Posterior vena cava (tissue), 2 donors: ENCODE data around the gene MED15. TPM values are rescaled to one million over a fixed set of nuclear protein-coding genes. Genes with fewer than 3 reads are reported as not detected.
"Not testable (repeated sequence)": the region's sequence is repeated elsewhere in the genome, so short reads cannot be mapped to it uniquely, and the experiment has no call there.

Experiments
- DNase-seq: peaks from one replicate; pipeline ENCODE4 v3.0.0-alpha.2; 2020; ENCODE audit warnings: low spot score
- intact Hi-C, 2 donors: fragments of 100-400 bp; cut with DNase I; formaldehyde crosslinking; loops; one replicate each; pipeline versions ENCODE4 v1.14.1 to v1.14.2; 2022 to 2023
- total RNA-seq, 2 donors: library from RNA; stranded (reverse); fragmentation: NEBNext Ultra II Directional; extraction: Animal tissue kit (Norgen Biotek cat#: 25700); gene quantifications; one replicate each; pipeline ENCODE4 v1.2.1, GENCODE V29; 2021
- donor health status: DM: yes; HTN: yes; CAD: no.
- donor health status: DM: yes; HTN: yes; CAD: no.

The MED15 gene
- total RNA-seq, 2 donors from 2014 or later: 75.9 to 80.5 TPM

- intact Hi-C loops, DNase-seq: not testable (repeated sequence)
These were observed 3.0 kb upstream of the MED15 start for GRCh38 chr22:20504293-20504922.

GRCh38 chr22:20506543-20507252 is 712 bp upstream of the MED15 start:
- intact Hi-C loops: loop anchor here in 1 of 2 donors (1.0 kb wide), 1 partner anchor 111 kb away; no protein-coding TSS in a partner anchor
- no peak for DNase-seq

DNA sequence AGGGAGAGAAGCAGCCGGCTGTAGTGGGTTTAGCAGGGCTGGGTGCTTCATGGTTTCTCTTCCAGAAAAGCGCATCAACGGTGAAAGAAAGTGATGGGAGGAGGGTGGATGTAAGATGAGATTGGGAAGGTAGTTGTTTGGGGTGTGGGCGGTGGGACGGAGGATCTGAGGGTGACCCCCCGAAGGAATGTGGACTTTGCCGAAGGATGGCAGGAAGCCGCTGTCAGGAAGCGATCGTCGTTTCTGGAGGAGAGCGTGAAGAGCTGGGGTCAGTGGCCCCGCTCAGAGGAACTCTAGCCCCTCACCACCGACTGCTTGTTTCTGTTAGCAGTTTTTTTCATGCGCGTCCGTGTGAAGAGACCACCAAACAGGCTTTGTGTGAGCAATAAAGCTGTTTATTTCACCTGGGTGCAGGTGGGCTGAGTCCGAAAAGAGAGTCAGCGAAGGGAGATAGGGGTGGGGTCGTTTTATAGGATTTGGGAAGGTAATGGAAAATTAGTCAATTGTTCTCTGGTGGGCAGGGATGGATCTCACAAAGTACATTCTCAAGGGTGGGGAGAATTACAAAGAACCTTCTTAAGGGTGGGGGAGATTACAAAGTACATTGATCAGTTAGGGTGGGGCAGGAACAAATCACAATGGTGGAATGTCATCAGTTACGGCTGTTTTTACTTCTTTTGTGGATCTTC is 801 bp downstream of the MED15 start:
- DNase-seq, intact Hi-C loops: not testable (repeated sequence)

GRCh38 chr22:20508815-20509271 is 1.4 kb downstream of the MED15 start:
- DNase-seq: no peak
- intact Hi-C loops: no loop called here

DNA sequence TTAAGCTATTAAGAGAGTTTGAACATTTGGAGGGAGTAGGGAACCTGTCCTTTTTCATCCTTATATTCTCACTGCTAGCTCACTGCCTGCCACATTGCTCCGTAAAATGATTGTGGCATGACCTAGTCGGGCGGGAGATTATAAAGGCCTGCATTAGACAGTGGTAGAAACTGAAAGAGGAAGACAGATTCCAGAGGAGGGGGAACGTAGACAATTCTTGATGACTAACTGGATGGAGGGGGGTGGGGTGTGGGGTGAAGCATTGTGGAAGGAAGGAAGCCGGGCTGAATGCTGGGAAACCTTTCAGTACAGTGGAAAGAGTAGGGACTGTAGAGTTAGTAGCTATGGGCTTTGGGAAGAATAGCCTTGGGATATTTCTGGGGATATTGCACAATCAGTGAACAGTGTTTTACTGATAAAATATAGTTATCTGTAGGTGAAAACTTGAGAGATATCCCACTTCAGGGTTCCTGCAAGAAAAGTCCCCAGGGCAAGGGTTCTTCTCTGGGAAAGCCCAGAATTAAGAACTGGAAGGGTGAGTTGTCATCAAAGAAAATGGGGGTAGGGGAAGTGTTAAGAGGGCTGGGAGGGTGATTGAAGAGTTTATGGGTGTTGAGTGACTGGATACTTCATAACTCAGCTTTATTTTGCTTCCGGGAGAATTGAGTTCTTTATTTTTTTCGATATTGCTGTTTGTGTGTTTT is 2.1 kb downstream of the MED15 start:
- intact Hi-C loops: loop anchor here (5.0 to 10.0 kb wide), 2 partner anchors 43 to 1695 kb away; no protein-coding TSS in a partner anchor
- peak; percentile 88 for DNase-seq

GRCh38 chr22:20510811-20511577 is 3.6 kb downstream of the MED15 start:
- DNase-seq: no peak
- intact Hi-C loops: loop anchor here (5.0 to 10.0 kb wide), 2 partner anchors 41 to 1694 kb away; no protein-coding TSS in a partner anchor

DNA sequence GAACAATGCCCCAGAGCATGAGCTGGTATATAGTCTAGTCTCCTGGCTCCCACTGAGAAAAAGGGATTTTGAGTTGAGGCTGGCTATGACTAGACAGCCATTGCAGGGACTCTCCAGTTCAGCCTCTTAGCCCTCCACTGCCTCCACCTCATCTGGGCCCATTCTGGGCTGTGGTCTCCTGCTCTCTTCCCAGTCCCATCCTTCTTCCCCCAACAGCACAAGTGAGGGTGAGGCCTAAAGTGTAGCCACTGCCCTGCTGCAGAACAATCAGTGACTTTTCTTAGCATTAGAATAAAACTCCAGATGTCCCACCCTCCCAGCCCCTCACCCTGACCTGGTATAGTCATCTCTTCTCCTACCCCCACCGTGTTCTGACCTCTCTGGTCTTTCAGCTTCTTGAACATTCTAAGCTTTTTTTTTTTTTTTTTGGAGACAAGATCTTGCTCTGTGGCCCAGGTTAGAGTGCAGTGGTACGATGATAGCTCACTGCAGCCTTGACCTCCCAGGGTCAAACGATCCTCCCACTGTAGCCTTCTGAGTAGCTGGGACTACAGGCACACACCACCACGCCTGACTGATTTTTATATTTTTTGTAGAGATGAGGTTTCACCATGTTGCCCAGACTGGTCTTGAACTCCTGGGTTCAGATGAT is 4.3 kb downstream of the MED15 start:
- intact Hi-C loops: loop anchor here (5.0 to 10.0 kb wide), 2 partner anchors 41 to 1693 kb away; no protein-coding TSS in a partner anchor
- no peak for DNase-seq

DNA sequence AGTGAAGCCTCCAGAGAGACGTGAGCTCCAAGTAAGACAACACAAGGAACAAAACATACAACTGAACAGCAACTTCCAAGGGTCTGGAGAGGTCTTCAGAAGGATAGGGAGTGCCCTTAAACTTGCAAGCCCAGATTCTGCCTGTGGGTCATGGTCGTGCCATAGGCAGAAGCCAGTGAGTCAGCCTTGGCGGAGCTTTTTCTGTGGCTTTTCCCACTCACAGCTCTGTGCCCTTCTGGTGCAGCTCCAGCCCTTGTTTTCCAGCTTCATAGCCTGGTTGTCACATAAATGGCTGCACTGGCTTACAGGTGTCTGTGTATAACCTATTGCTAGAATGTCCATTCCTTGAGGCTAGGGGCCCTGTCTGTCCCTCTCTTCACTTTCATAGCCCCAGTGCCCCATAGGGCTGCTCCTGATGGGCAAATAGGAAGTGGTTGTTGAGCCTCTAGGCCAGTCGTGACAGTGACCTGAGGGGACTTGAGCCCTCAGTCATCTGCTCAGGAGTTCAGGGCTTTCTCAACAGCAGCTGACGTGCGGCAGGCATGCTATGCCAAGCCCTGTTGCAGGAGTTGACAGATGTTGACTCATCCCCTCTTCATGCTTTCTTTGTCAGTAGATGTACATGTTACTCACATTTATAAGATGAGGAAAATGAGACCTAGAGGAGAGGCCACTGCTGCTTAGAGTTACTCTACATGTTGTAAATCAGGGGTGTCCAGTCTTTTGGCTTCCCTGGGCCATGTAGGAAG is 7.4 kb downstream of the MED15 start:
- no peak for DNase-seq
- intact Hi-C loops: loop anchor here (5.0 to 10.0 kb wide), 2 partner anchors 37 to 1690 kb away; no protein-coding TSS in a partner anchor

DNA sequence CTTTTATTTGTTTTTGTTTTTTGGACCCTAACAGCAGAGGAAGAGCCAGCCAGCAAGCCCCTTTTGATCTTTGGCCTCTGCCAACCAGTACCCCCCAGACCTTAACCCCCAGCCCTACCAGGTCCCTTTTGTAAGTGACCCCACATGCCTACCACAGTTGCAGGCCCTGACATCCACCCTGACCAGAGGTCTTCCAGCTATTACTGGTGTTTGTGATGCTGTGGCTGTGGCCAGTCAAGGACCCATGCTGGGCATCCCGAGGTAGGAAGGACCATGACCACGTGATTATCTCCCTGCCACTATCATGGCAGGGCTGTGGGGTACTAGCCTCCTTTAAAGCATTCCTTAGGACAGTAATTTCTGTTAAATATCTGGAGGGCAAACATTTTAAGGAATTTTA is 9.0 kb downstream of the MED15 start:
- DNase-seq: no peak
- intact Hi-C loops: loop anchor here in 1 of 2 donors (10.0 kb wide), 1 partner anchor 1688 kb away; no protein-coding TSS in a partner anchor

GRCh38 chr22:20517422-20517821 is 10.0 kb downstream of the MED15 start:
- intact Hi-C loops: loop anchor here in 1 of 2 donors (10.0 kb wide), 1 partner anchor 1687 kb away; no protein-coding TSS in a partner anchor

DNA sequence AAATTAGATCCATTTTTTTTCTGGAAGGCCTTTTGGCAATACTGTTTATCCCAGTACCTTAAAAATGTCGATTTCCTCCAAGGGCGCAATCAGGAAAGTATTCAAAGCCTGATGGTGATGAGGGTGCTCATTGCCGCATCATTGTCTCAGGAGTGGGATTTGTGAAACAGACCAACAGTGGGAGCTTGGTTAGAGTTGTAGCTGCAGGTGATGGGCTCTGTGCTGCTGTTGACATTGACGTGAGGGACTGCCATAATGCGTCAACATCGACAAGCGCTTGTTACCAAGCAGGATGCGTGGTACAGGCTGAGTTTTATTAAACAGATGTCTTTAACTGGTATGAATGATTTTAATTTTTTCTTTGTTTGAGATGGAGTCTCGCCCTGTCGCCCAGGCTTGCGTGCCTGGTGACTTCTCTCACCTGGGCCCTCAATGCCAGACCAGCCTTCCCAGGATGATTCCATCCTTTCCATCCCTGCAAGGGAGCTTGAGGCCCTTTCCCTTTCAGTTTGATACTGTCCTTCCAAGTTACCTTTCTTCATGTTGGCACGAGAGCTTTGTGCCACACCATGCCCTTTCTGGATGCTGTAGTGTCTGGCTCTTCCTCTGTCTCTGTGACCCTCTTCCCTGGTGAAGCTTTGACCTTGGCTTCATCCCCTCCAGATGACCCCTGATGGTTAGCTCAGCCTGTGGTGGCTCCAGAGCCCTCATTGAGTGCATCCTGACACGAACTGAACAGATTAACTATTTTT is 10.6 kb downstream of the MED15 start:
- intact Hi-C loops: loop anchor here in 1 of 2 donors (10.0 kb wide), 1 partner anchor 1687 kb away; no protein-coding TSS in a partner anchor
- DNase-seq: no peak

More at GRCh38 chr22:20517422-20517821, 10.0 kb downstream of the MED15 start:
- no peak for DNase-seq

DNA sequence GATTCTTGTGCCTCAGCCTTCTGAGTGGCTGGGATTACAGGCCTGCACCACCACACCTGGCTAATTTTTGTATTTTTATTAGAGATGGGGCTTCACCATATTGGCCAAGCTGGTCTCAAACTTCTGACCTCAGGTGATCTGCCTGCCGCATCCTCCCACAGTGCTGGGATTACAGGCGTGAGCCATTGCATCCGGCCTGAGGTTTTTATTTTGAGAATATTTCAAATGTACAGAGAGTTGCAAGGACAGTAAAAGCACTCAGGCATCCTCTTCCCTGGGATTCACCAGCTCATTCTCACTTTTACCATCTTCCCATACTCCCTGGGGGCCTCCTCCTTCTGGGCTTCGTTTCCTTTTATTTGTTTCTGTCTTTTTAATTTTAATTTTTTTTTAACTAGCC is 12.1 kb downstream of the MED15 start:
- intact Hi-C loops: loop anchor here in 1 of 2 donors (10.0 kb wide), 1 partner anchor 1685 kb away; no protein-coding TSS in a partner anchor
- no peak for DNase-seq

DNA sequence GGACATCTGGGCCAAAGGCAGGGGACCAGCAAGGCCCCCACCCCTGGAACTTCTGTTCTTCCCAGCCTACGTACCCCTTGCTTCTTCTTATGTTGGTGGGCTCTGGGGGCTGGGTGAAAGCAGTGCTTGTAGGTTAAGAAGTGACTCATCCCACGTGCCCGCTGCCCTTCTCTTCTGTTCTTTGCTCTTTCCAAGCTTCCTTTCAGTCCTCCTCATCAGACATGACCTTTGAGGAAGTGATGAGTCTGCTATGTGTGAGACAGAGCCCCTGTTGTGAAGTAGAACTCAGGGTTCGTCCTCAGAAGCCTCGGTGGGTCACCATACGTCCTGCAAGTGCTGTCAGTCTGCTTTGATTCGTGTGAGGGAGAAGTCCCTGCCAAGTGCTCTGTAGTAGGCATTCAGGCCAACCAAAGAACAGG is 12.7 kb downstream of the MED15 start:
- intact Hi-C loops: no loop called here
- no peak for DNase-seq

DNA sequence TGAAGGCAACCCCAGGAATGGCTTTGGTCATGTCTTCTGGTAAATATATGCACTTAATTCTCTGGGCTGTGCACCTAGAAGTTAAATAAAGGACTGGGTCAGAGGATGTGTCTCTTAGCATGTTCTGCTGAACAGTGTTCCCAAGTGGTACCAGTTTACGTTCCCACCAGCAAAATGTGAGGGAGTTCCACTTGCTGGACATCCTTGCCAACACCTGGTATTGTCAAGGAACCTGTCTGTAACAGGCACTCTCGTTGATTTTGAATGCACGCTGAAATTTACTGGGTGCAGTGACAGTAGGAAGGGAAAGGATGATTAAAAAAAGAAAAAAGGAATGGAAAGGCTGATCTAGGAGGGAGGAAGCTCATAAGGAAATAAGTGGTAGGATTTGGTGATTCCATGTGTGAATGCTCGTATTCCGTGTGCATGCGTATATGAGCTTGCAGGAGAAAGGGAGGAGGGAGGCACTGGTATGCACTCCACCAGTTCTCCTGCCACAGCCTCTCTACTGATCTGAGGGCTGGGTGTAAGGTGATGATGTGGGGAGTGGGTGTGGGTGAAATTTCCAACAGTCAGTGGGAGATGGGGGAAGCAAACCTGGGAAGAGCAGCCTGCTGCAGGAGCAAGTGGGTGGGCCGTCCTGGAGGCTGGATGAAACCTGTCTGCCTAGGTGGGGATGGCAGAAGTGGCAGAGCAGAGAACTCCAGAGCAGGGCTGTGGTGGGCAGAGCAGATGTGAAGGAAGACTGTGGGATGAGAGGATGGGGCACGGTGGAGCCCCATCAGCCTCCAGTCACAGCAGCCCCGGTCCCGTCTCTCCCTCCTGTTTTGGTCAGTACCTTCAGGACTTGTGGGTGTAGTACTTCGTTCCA is 15.0 kb downstream of the MED15 start:
- intact Hi-C loops: no loop called here
- no peak for DNase-seq
